Left lung (tissue), 10 donors: ENCODE results near the gene DRAM1. TPM values are rescaled to one million over a fixed set of nuclear protein-coding genes. Genes with fewer than 3 reads are reported as not detected.
"Not testable (repeated sequence)": the region's sequence is repeated elsewhere in the genome, so short reads cannot be mapped to it uniquely, and the experiment has no call there.

Source experiments
- ATAC-seq: fragments of 200-7000 bp; cut with Tn5 transposase; one replicate; pipeline ENCODE4 v1.9.1; 2020; ENCODE audit warnings: moderate library complexity
- DNase-seq, 4 donors: peaks; one replicate each; pipeline ENCODE4 v3.0.0-alpha.2; 2013 to 2020
- H3K27ac ChIP-seq, 2 donors: fragments of 200-600 bp; sonication (generic) in 1 of 2; one replicate each; pipeline versions ENCODE4 v1.5.0 to v1.8.0; 2020 to 2021
- H3K27me3 ChIP-seq, 2 donors: fragments of 200-600 bp; sonication (generic) in 1 of 2; one replicate each; pipeline versions ENCODE4 v1.5.0 to v1.8.0; 2020 to 2021
- H3K36me3 ChIP-seq, 2 donors: fragments of 200-600 bp; sonication (generic) in 1 of 2; one replicate each; pipeline versions ENCODE4 v1.5.0 to v1.8.0; 2020 to 2021
- H3K4me1 ChIP-seq, 2 donors: fragments of 200-600 bp; one replicate each; pipeline ENCODE4 v1.8.0; 2021
- H3K4me3 ChIP-seq, 2 donors: fragments of 200-600 bp; sonication (generic) in 1 of 2; one replicate each; pipeline versions ENCODE4 v1.5.0 to v1.8.0; 2020 to 2021; ENCODE audit warnings: mild to moderate bottlenecking in 1 of 2
- H3K9me3 ChIP-seq, 2 donors: fragments of 200-600 bp; sonication (generic) in 1 of 2; one replicate each; pipeline versions ENCODE4 v1.5.0 to v1.8.0; 2020 to 2021
- CTCF ChIP-seq, 2 donors: fragments of 200-600 bp; sonication (generic) in 1 of 2; IDR thresholded peaks; one replicate each; pipeline versions ENCODE4 v1.5.0 to v1.8.0; 2021; ENCODE audit warnings: antibody characterized with exemption in 2 of 2
- intact Hi-C, 2 donors: fragments of 100-400 bp; cut with DNase I; formaldehyde crosslinking; loops; one replicate each; pipeline versions ENCODE4 v1.11.2 to v1.14.2; 2022
- polyA plus RNA-seq, 6 donors: library from polyadenylated mRNA; unstranded; fragments of 120-200 nt; gene quantifications; one replicate each; pipeline ENCODE4 v1.2.1, GENCODE V29; 2013; ENCODE audit not compliant: insufficient read length in 6 of 6
- total RNA-seq, 2 donors: library from RNA; stranded (reverse); fragmentation: NEBNext Ultra II Directional; extraction: Animal tissue kit (Norgen Biotek cat#: 25700); gene quantifications; one replicate each; pipeline ENCODE4 v1.2.1, GENCODE V29; 2021
- donor health status: DM: no; HTN: yes; CAD: no.
- donor health status: DM: no; HTN: no; CAD: no.

Gene DRAM1
- total and polyA plus RNA-seq, 8 donors: 19.6 to 167 (median 26.4) TPM

- no peaks in the 10 kb centered on the region for H3K36me3 ChIP-seq
- DNase-seq (no peak), ATAC-seq (no peak)
- intact Hi-C loops: no loop called here
- H3K4me3 ChIP-seq: no peak overlapping the region
- H3K4me1 ChIP-seq: peaks cover 0 to 19% of the 10 kb centered on the region in 2 donors
- H3K27me3 ChIP-seq: no peaks in the 10 kb centered on the region
- TF ChIP-seq CTCF (IDR thresholded peaks at IDR 0.05): no peak
- no peak overlapping the region for H3K27ac ChIP-seq
- H3K9me3 ChIP-seq: peaks cover 0 to 5% of the 10 kb centered on the region in 2 donors
These were observed 10.6 kb upstream of the DRAM1 start for GRCh38 chr12:101866615-101867373.

- DNase-seq, H3K27ac ChIP-seq, H3K36me3 ChIP-seq, intact Hi-C loops, H3K9me3 ChIP-seq, H3K27me3 ChIP-seq, ATAC-seq, H3K4me3 ChIP-seq: not testable (repeated sequence)
- peaks cover 0 to 19% of the 10 kb centered on the region in 2 donors for H3K4me1 ChIP-seq
These were observed 9.8 kb upstream of the DRAM1 start for GRCh38 chr12:101867619-101868018.

GRCh38 chr12:101870925-101871324 is 6.5 kb upstream of the DRAM1 start:
- TF ChIP-seq CTCF (IDR thresholded peaks at IDR 0.05): no peak
- no peak overlapping the region for H3K27ac ChIP-seq
- no peaks in the 10 kb centered on the region for H3K36me3 ChIP-seq
- no peak for ATAC-seq
- H3K9me3 ChIP-seq: no peaks in the 10 kb centered on the region
- H3K4me3 ChIP-seq: no peak overlapping the region
- no peak for DNase-seq
- no peaks in the 10 kb centered on the region for H3K27me3 ChIP-seq
- peaks cover 6 to 28% of the 10 kb centered on the region in 2 donors for H3K4me1 ChIP-seq
- intact Hi-C loops: no loop called here

GRCh38 chr12:101875162-101875561 is 2.2 kb upstream of the DRAM1 start:
- no peak for DNase-seq
- Histone ChIP-seq H3K36me3 (peaks cover 0 to 8% of the 10 kb centered on the region in 2 donors), H3K4me3 (no peak overlapping the region), H3K27me3 (no peaks in the 10 kb centered on the region), H3K27ac (peak overlapping the region; percentile 99), H3K9me3 (no peaks in the 10 kb centered on the region), H3K4me1 (peaks cover 13 to 51% of the 10 kb centered on the region in 2 donors)
- ATAC-seq: no peak
- intact Hi-C loops: no loop called here
- TF ChIP-seq CTCF (IDR thresholded peaks at IDR 0.05): no peak

GRCh38 chr12:101876322-101876860 is 989 bp upstream of the DRAM1 start:
- DNase-seq: no peak
- H3K36me3 ChIP-seq: peaks cover 0 to 14% of the 10 kb centered on the region in 2 donors
- no peak for ATAC-seq
- H3K4me3 ChIP-seq: peak overlapping the region; percentile 65 to 67
- intact Hi-C loops: no loop called here
- TF ChIP-seq CTCF (IDR thresholded peaks at IDR 0.05): no peak
- no peaks in the 10 kb centered on the region for H3K27me3 ChIP-seq
- H3K27ac ChIP-seq: peak overlapping the region; percentile 99
- H3K4me1 ChIP-seq: peaks cover 13 to 60% of the 10 kb centered on the region in 2 donors
- no peaks in the 10 kb centered on the region for H3K9me3 ChIP-seq
